Activated gamma-delta T cell treated with Interleukin-2 at 50 U/mL for 16 hours (primary cell): ENCODE measurements around the gene MORN2.

Experiments
- DNase-seq: peaks from one replicate; pipeline ENCODE4 v3.0.0-alpha.2; 2020

MORN2 gene

DNA sequence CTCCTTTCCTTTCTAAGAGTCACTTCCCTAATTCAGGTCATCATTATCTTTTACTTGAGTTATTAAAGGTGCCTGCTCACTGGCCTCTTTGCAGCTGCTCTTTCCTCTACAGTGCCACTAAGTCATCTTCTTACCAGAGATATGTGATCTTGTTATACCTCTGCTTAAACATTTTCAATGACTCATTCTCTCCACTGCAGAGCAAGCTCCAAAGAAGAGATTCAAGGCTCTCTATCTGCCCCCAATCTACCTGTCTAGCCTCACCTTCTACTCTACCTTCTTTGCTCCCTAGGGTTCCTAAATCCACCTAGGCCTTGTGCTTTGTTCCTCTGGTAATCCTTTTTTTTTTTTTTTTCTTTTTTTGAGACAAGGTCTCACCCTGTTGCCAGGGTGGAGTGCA lies 17.0 kb downstream of the MORN2 start:
- DNase-seq, result no peak

DNA sequence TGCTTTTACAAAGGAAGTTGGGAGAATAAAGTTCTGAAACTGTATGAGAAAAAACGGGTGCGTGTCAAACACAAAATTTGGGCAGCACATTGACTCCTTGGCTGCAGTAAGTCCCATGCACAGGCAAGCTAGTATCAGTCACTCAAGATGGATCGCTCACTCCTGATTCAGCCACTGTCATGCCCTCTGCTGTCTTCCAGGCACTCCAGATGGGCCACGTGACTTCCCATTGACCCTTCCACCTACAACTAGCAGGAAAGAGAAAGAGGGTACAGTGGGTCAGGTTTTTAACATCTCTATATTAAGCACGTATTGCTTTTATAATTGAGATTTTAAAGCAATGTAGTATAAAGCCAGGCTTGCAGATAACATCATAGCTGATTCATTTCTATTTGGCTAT lies 22.5 kb downstream of the MORN2 start:
- DNase-seq, result no peak

DNA sequence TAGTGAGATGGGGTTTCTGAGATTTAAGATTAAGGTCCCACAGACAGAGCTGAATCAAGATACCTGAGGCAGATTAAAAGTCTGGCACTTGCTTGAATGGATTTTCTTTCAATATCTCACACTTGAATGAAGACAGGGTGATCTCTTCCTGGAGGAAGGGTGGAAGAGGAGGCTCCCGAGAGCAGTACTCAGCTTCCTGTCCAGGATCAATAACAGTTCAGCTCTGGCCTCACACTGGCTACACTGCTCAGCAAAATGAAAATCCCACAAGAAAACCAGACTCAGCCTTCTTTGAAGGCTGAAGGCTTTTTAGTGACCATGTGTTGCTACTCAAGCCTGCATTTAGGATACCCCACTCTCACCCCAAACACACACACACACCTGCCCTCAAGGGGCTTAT lies 24.9 kb downstream of the MORN2 start:
- DNase-seq, result no peak

DNA sequence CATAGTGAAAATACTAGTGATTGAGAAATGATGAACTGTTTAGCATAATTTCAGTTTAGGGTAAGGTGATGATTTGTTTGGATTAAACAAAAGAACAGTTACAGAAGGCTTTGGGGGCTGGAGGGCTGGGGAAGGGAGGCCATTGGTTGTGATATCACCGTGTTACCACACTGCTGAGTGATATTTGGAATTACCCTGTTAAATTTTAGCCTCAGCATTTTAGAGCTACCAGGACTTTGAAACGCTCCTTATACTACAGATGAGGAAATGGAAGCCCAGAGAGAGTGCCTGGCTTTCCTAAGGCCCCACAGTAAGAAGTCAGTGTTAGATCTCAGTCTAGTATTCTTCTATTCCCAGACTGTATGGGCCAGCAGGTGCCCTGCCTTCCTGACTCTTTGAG lies 29.5 kb downstream of the MORN2 start:
- DNase-seq, result no peak

DNA sequence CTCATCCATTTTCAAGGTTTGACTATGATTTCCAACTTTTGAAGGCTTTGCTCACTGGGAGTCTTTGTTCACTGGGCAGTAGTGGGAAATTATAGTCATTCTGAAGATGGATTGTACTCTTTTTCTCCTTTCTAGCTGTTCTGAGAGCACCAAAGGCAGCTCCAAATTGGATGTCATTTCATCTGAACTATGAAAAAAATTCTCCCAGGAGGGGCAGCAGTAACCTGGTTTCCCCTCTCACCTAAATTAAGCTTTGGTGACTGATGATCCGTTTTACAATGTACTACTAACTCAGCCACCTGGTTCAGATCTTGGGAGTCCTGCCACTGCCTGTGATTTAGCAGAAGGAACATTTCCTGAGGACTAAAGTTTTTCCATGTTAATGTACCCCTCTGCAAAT lies 31.5 kb downstream of the MORN2 start:
- DNase-seq, result no peak

DNA sequence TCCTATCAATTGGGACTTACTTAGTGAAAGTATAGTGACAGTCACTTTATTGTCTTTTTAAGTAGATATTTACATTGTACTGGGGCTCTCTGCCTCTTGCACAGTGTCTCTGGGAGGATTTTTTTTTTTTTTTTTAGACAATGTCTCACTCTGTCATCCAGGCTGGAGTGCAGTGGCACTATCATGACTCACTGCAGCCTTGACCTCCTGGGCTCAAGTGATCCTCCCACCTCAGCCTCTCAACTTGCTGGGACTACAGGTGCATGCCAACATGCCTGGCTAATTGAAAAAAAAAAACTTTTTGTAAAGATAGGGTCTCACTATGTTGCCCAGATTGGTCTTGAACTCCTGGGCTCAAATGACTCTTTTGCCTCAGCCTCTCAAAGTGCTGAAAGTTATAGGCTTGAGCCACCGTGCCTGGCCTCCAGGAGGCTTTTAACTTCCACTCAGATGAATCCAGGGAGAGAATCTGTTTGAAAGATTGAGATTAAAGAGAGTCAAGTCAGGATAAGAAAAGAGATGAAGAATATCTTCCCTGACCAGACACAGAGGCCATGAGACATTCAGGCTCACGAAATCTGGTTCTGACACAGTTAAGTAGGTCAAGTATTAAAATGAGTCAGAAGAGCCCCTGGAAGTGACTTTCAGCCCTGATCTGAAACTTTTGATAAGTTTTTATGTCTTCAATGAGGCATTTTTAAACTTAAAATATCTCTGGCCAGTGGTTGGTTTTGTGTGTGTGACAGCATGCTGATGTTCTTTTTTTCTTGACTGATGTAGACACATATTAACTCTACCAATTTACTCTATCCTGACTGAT lies 32.2 kb downstream of the MORN2 start:
- no peak for DNase-seq

DNA sequence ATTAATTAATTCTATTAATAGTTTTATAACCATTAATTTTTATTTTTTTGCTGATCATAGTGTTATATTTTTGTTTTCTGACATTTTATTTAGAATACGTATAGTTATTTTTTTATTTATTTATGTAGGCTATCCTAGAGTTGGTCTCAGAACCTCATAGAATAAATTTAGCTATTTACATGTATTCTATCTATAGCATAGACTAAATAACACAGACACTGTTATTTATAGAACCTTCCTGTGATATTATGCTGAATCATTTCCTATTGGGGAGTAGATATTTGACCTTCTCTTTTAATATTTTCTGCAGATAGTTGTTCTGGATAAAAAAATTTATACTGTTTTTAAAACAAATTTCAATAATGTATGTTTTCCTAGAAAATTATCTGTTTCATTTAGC lies 34.1 kb downstream of the MORN2 start:
- DNase-seq, result no peak

DNA sequence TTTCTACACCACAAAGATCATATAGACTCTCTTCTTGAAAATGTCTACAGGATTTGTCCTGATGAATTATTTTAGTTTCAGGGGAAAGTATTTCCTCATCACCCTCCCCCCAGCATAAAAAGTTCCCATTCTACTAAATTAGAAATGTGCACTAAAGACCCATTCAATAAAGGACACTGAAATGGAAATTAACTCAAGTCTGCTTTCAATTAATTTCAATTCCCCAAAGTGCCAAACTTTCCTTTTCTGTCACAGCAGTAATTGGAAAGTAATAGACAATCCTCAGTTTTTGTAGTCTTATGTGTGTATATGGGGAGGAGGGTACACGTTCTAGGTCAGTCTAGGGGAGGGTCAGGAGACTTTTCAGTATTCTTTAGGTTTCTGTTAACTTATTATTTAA lies 35.4 kb downstream of the MORN2 start:
- no peak for DNase-seq

DNA sequence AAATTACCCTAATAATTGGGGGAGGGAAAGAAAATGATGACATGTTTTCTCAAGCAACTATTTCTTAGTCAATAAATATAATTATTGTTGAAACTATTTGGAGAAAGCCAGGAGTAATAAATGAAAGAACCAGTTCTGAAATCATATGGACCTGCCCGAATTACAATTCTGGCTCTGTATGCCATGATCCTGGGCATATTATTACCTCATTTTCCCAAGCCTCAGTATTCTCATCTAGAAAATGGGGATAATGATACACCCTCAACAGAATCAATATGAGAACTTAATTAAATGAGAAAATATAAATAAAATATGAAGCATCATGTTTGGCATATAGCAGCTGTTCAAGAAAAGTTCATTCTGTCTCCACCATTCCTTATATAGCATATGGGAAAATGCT lies 36.8 kb downstream of the MORN2 start:
- no peak for DNase-seq

DNA sequence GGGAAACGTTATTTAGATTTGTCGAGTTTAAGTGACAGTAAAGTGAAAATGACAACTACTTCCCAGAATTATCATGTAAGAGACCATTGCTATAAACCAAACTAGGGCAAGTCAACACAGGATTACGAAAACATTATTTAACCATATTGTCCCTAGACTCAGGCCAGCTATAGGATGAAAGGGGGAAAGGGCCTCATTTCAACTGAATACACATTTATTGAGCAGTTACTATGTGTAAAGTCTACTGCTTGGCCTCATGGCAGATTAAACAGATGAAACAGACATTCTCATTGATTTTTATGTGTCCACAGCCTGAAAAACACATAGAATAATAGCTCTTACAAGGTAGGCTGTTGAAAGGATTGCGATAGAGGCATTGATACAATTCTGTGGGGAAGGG lies 46.6 kb downstream of the MORN2 start:
- DNase-seq, result no peak

DNA sequence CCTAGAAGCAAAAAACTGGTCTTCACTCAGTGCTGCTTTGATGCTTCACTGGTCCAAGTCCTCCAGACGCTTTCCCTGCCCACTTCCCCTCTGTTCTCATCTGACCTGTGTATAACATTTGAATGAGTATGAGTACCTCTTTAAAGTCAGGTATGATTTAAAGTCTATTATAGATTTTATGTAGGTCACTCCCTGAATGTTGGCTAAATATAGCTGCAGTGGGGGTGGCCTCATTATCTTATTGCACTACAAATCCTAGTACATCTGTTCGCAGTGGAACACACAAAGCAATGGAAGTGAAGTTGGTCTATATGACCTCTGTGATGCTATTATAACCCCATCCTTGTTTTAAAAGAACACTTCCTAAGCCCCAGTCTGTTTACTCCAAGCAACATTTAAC lies 47.1 kb downstream of the MORN2 start:
- no peak for DNase-seq

DNA sequence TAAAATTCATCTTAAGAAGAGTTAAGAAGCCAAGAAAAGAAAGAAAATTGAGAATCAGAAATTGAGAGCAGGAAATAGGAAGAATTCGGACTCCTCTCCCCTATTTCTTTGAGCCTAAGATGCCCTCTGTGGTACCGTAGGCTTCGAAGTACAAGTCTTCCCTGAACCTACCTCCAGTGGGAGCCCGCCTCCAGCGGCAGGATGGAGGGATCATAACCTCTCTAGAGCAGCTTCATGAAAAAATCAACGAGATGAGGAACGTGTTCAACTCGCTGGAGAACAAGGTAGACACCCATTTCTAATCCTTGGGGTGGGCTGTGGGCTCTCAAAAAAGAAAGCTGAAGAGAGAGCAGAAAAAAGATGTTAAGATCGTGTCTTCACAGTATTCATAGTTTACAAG lies 50.2 kb downstream of the MORN2 start:
- DNase-seq, result no peak

DNA sequence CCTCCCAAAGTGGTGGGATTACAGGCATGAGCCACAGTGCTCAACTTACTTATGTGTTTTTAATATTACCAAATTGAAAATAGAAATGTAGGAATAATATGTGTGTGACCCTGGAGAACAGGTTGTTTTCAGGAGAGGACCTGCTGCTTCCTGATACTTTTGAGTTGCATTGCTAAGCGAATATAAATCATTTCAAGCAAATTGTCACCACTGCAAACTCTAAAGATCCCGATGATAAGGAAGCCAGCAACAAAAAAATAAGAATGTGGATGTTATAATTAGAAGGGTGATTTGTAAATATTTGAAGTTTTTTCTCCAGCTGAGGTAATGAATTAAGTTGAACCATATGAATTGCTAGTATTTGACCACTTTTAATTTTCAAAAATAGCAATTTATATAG lies 54.8 kb downstream of the MORN2 start:
- DNase-seq, result no peak
